Embryonic facial prominence (tissue), 1 donor: ENCODE data around the gene ARHGAP8.
A peak's percentile ranks its signal among the peaks of the same experiment; 100 is the strongest.
"Not testable (repeated sequence)": the region's sequence is repeated elsewhere in the genome, so short reads cannot be mapped to it uniquely, and the experiment has no call there.

Experiments
- DNase-seq: peaks from one replicate; pipeline ENCODE4 v3.0.0-alpha.2; 2016; ENCODE audit errors: extremely low spot score

The ARHGAP8 gene

GRCh38 chr22:44739666-44740065, 12.7 kb upstream of the ARHGAP8 start:
- not testable (repeated sequence) for DNase-seq

- DNase-seq: no peak
Observed at GRCh38 chr22:44740307-44740706, 12.1 kb upstream of the ARHGAP8 start.

- no peak for DNase-seq
Observed at GRCh38 chr22:44741929-44742328, 10.4 kb upstream of the ARHGAP8 start.

- no peak for DNase-seq
Observed at GRCh38 chr22:44743247-44743646, 9.1 kb upstream of the ARHGAP8 start.

GRCh38 chr22:44743804-44744211, 8.6 kb upstream of the ARHGAP8 start:
- DNase-seq: no peak

- DNase-seq: no peak
Observed at GRCh38 chr22:44745853-44746789, 6.3 kb upstream of the ARHGAP8 start.

GRCh38 chr22:44747784-44748127, 4.6 kb upstream of the ARHGAP8 start:
- not testable (repeated sequence) for DNase-seq

- DNase-seq: no peak
Observed at GRCh38 chr22:44748524-44748923, 3.9 kb upstream of the ARHGAP8 start.

- no peak for DNase-seq
Observed at GRCh38 chr22:44750481-44750880, 1.9 kb upstream of the ARHGAP8 start.

GRCh38 chr22:44753189-44754042, 1.0 kb downstream of the ARHGAP8 start:
- peak; percentile 70 for DNase-seq

- DNase-seq: no peak
Observed at GRCh38 chr22:44754998-44755397, 2.6 kb downstream of the ARHGAP8 start.

- no peak for DNase-seq
Observed at GRCh38 chr22:44755417-44755816, 3.0 kb downstream of the ARHGAP8 start.

- no peak for DNase-seq
Observed at GRCh38 chr22:44755956-44756361, 3.6 kb downstream of the ARHGAP8 start.

- DNase-seq: no peak
Observed at GRCh38 chr22:44758344-44758973, 6.1 kb downstream of the ARHGAP8 start.

- DNase-seq: no peak
Observed at GRCh38 chr22:44759001-44759400, 6.6 kb downstream of the ARHGAP8 start.

- no peak for DNase-seq
Observed at GRCh38 chr22:44759430-44760310, 7.3 kb downstream of the ARHGAP8 start.

- no peak for DNase-seq
Observed at GRCh38 chr22:44760476-44760875, 8.1 kb downstream of the ARHGAP8 start.

GRCh38 chr22:44761025-44761424, 8.7 kb downstream of the ARHGAP8 start:
- DNase-seq: no peak

GRCh38 chr22:44764373-44764772, 12.0 kb downstream of the ARHGAP8 start:
- no peak for DNase-seq

- DNase-seq: no peak
Observed at GRCh38 chr22:44764974-44765373, 12.6 kb downstream of the ARHGAP8 start.
